IMR-90 (cell line): ENCODE data around the gene ANK3. TPM values are rescaled to one million over a fixed set of nuclear protein-coding genes. Genes with fewer than 3 reads are reported as not detected.

Source experiments
- ATAC-seq: fragments of 200-7000 bp; cut with Tn5 transposase; 2 replicates; pipeline ENCODE4 v1.9.1; 2020; ENCODE audit warnings: low read depth, mild to moderate bottlenecking, moderate library complexity
- BruUV-seq: library from RNA; stranded (reverse); fragments of 400-500 nt; replicated peaks from 2 replicates; lab custom pipeline; 2021; lab: Mats Ljungman, UMichigan
- CTCF ChIA-PET: fragments of 300-600 bp; formaldehyde crosslinking; extraction: SDS; loops from one replicate; lab custom pipeline; 2021; ENCODE audit warnings: antibody characterized with exemption; lab: Yijun Ruan, JAX
- POLR2A ChIA-PET: fragments of 300-600 bp; sonication (Branson Sonifier 250); formaldehyde crosslinking; loops from one replicate; lab custom pipeline; 2022; ENCODE audit warnings: antibody characterized with exemption; ENCODE audit not compliant: unreplicated experiment; lab: Charles Lee
- DNase-seq: peaks from one replicate; pipeline ENCODE4 v3.0.0; 2013
- H2AFZ ChIP-seq: replicated peaks from 2 replicates; pipeline ENCODE3; 2013; ENCODE audit warnings: low read length, mild to moderate bottlenecking; ENCODE audit not compliant: poor library complexity
- H2AK5ac ChIP-seq: 2 replicates; pipeline ENCODE4 v1.6.1; 2013; ENCODE audit warnings: low read depth, low read length, inconsistent platforms
- H2AK9ac ChIP-seq: replicated peaks from 2 replicates; pipeline ENCODE3; 2013; ENCODE audit warnings: mild to moderate bottlenecking, low read depth, low read length, moderate library complexity; ENCODE audit not compliant: poor library complexity
- H2BK120ac ChIP-seq: 2 replicates; pipeline ENCODE4 v1.6.1; 2013; ENCODE audit warnings: low read depth, low read length, inconsistent platforms
- H2BK15ac ChIP-seq: 3 replicates; pipeline ENCODE4 v1.6.1; 2013; ENCODE audit warnings: low read depth, low read length, inconsistent platforms
- H2BK20ac ChIP-seq: 2 replicates; pipeline ENCODE4 v1.6.1; 2013; ENCODE audit warnings: low read depth, mild to moderate bottlenecking, inconsistent platforms, low read length, moderate library complexity
- H2BK5ac ChIP-seq: 2 replicates; pipeline ENCODE4 v1.6.1; 2013; ENCODE audit warnings: mild to moderate bottlenecking, low read depth, low read length, inconsistent platforms; ENCODE audit not compliant: poor library complexity, severe bottlenecking
- H3K14ac ChIP-seq: replicated peaks from 2 replicates; pipeline ENCODE4 v1.6.1; 2013; ENCODE audit warnings: low read depth, low read length, inconsistent platforms
- H3K18ac ChIP-seq: 2 replicates; pipeline ENCODE4 v1.6.1; 2013; ENCODE audit warnings: low read depth, low read length, control low read depth
- H3K23ac ChIP-seq: 2 replicates; pipeline ENCODE4 v1.6.1; 2013; ENCODE audit warnings: low read depth, low read length, inconsistent platforms
- H3K27ac ChIP-seq: 2 replicates; pipeline ENCODE4 v1.5.1; 2013; ENCODE audit warnings: mild to moderate bottlenecking, control low read depth, low read length; ENCODE audit not compliant: insufficient read depth
- H3K27me3 ChIP-seq: 2 replicates; pipeline ENCODE4 v1.6.1; 2013; ENCODE audit warnings: low read length; ENCODE audit not compliant: control insufficient read depth, insufficient read depth
- H3K36me3 ChIP-seq: 2 replicates; pipeline ENCODE4 v1.6.1; 2013; ENCODE audit warnings: low read length, mixed read lengths; ENCODE audit not compliant: control insufficient read depth, insufficient read depth
- H3K4ac ChIP-seq: 2 replicates; pipeline ENCODE4 v1.6.1; 2013; ENCODE audit warnings: low read depth, low read length, inconsistent platforms
- H3K4me1 ChIP-seq: 2 replicates; pipeline ENCODE4 v1.6.1; 2013; ENCODE audit warnings: low read length, mixed read lengths; ENCODE audit not compliant: control insufficient read depth, insufficient read depth
- H3K4me2 ChIP-seq: 2 replicates; pipeline ENCODE4 v1.6.1; 2013; ENCODE audit warnings: low read depth, mild to moderate bottlenecking, control low read depth, low read length, moderate library complexity
- H3K4me3 ChIP-seq: 2 replicates; pipeline ENCODE4 v1.5.1; 2013; ENCODE audit warnings: low read depth, mild to moderate bottlenecking, control low read depth, low read length, moderate library complexity; ENCODE audit not compliant: insufficient read depth
- H3K56ac ChIP-seq: 2 replicates; pipeline ENCODE4 v1.6.1; 2013; ENCODE audit warnings: low read length, inconsistent platforms; ENCODE audit not compliant: insufficient read depth; ENCODE audit errors: extremely low read depth
- H3K79me1 ChIP-seq, 2 experiments: 2 replicates each; pipeline ENCODE4 v1.6.1; 2013; ENCODE audit warnings: low read length in 2 of 2, inconsistent platforms in 1 of 2, low read depth in 1 of 2
- H3K9ac ChIP-seq: 2 replicates; pipeline ENCODE4 v1.6.1; 2013; ENCODE audit warnings: low read depth, low read length, control low read depth
- H3K9me1 ChIP-seq: 2 replicates; pipeline ENCODE4 v1.6.1; 2013; ENCODE audit warnings: low read length, inconsistent platforms; ENCODE audit not compliant: insufficient read depth
- H3K9me3 ChIP-seq: 2 replicates; pipeline ENCODE4 v1.6.1; 2013; ENCODE audit warnings: low read length; ENCODE audit not compliant: control insufficient read depth, insufficient read depth
- H4K20me1 ChIP-seq: 2 replicates; pipeline ENCODE4 v1.6.1; 2013; ENCODE audit warnings: low read length, inconsistent platforms; ENCODE audit not compliant: insufficient read depth
- H4K5ac ChIP-seq: 2 replicates; pipeline ENCODE4 v1.6.1; 2013; ENCODE audit warnings: mild to moderate bottlenecking, low read depth, low read length, control low read depth
- H4K8ac ChIP-seq, 2 experiments: 2 replicates each; pipeline ENCODE4 v1.6.1; 2013; ENCODE audit warnings: low read depth in 2 of 2, low read length in 2 of 2, control low read depth in 1 of 2, inconsistent platforms in 1 of 2
- H4K91ac ChIP-seq: 2 replicates; pipeline ENCODE4 v1.6.1; 2013; ENCODE audit warnings: low read depth, low read length, inconsistent platforms; ENCODE audit not compliant: insufficient read depth
- BHLHE40 ChIP-seq: fragments of 150-350 bp; IDR thresholded peaks from 2 replicates; pipeline ENCODE4 v1.6.1; 2016; ENCODE audit warnings: mild to moderate bottlenecking, low read depth, low read length
- CEBPB ChIP-seq: IDR thresholded peaks from 2 replicates; pipeline ENCODE4 v1.6.1; 2012; ENCODE audit warnings: low read depth, low read length, improper control_type of control experiment
- CHD1 ChIP-seq: IDR thresholded peaks from 2 replicates; pipeline ENCODE4 v1.6.1; 2012; ENCODE audit warnings: low read depth, low read length, improper control_type of control experiment
- ELK1 ChIP-seq: fragments of 150-350 bp; IDR thresholded peaks from 2 replicates; pipeline ENCODE4 v1.6.1; 2016; ENCODE audit warnings: low read depth, mild to moderate bottlenecking, low read length, moderate library complexity, borderline replicate concordance
- FOS ChIP-seq: fragments of 150-350 bp; IDR thresholded peaks from 2 replicates; pipeline ENCODE4 v1.6.1; 2016; ENCODE audit warnings: low read depth, low read length
- MAFK ChIP-seq: IDR thresholded peaks from 2 replicates; pipeline ENCODE4 v1.6.1; 2012; ENCODE audit warnings: low read depth, low read length, improper control_type of control experiment
- MAZ ChIP-seq: IDR thresholded peaks from 2 replicates; pipeline ENCODE4 v1.6.1; 2012; ENCODE audit warnings: low read depth, mild to moderate bottlenecking, low read length, improper control_type of control experiment, moderate library complexity, borderline replicate concordance
- MXI1 ChIP-seq: IDR thresholded peaks from 2 replicates; pipeline ENCODE4 v1.6.1; 2012; ENCODE audit warnings: low read depth, mild to moderate bottlenecking, low read length, moderate library complexity, borderline replicate concordance
- NFE2L2 ChIP-seq: fragments of 150-350 bp; IDR thresholded peaks from 2 replicates; pipeline ENCODE4 v1.6.1; 2016; ENCODE audit warnings: low read depth, mild to moderate bottlenecking, low read length
- POLR2A ChIP-seq: IDR thresholded peaks from 2 replicates; pipeline ENCODE4 v1.6.1; 2012; ENCODE audit warnings: mild to moderate bottlenecking, low read depth, low read length
- RAD21 ChIP-seq: IDR thresholded peaks from 2 replicates; pipeline ENCODE4 v1.6.1; 2012; ENCODE audit warnings: low read length, improper control_type of control experiment
- RCOR1 ChIP-seq: IDR thresholded peaks from 2 replicates; pipeline ENCODE4 v1.6.1; 2012; ENCODE audit warnings: mild to moderate bottlenecking, low read length, improper control_type of control experiment; ENCODE audit not compliant: insufficient replicate concordance
- RFX5 ChIP-seq: IDR thresholded peaks from 2 replicates; pipeline ENCODE4 v1.8.0; 2012; ENCODE audit warnings: low read depth, mild to moderate bottlenecking, low read length, moderate library complexity
- SMC3 ChIP-seq: fragments of 150-350 bp; IDR thresholded peaks from 2 replicates; pipeline ENCODE4 v1.6.1; 2016; ENCODE audit warnings: low read depth, mild to moderate bottlenecking, antibody characterized with exemption, low read length, moderate library complexity
- WGBS, 2 experiments: methylation state at CpG; one replicate each; pipeline versions ENCODE4 v1.1.5 to v1.1.7; 2013; ENCODE audit warnings: missing lambda C conversion rate in 2 of 2; ENCODE audit not compliant: insufficient read length in 1 of 2; ENCODE audit errors: extremely low coverage in 2 of 2; 5-methylcytosine and 5-hydroxymethylcytosine counted together
- dilution Hi-C: fragments of 300-500 bp; cut with HindIII; formaldehyde crosslinking; loops from one replicate; pipeline ENCODE4 v1.14.3; 2018; ENCODE audit warnings: low sequenced_read_pairs; ENCODE audit not compliant: unreplicated experiment
- in situ Hi-C: fragments of 300-500 bp; cut with MboI; formaldehyde crosslinking; loops from 3 replicates; pipeline ENCODE4 v1.14.3; 2019; ENCODE audit warnings: low sequenced_read_pairs, inconsistent platforms, mixed read lengths
- intact Hi-C: fragments of 100-400 bp; cut with micrococcal nuclease; formaldehyde crosslinking; loops from 2 replicates; pipeline ENCODE4 v1.10.0; 2022
- polyA plus RNA-seq, 3 experiments: library from polyadenylated mRNA; depleted of rRNA; stranded (reverse); fragments of >200 nt; gene quantifications; 2 replicates each; pipeline ENCODE4 v1.2.3, GENCODE V29; 2012; ENCODE audit warnings: low replicate concordance in 1 of 3
- total RNA-seq: library from RNA; depleted of rRNA; stranded (reverse); fragments of >200 nt; gene quantifications from 2 replicates; pipeline ENCODE4 v1.2.3, GENCODE V29; 2012

ANK3 gene
- total and polyA plus RNA-seq, 2 of the 4 experiments (the other 2 are of a cell fraction): 0.63 to 1.8 TPM

DNA sequence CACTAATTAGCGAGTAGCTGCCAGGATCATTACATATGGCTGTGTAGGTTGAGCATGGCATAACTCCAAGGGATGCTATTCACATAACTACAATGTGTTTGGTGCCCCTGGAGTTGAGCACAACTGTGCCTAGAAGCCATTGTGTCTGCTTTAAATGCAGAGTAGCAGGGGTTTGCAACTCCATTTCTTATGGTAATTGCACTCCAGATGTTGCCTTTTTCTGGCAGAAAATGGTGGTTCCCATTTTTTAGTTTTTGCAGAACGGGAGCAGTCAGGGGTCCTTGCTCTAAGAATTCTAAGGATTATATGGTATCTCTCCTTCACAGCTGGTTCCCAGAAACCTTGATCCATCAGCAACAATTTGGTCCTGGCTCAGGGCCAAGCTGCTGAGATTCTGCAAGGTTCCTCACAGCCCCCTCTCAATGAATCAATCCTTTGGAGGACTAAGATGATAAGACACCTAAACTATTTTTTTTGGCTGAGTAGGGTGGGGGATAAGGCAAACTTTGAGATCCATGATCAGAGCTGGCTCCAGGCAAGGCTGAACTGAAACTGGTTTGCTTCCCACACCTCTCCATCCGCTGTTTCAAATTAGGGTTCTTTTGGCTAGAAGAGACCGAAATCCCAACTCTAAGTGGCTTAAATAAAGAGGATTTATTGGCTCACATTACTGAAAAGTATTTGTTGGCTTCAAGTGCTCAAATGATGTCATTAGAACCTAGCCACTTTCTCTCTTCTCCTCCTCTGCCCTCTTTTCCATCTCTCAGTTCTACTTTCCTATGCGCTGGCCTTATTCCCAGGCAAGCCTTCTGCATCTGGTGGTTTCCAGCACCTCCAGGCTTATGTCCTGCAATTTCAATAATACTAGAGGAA, 385.8 kb downstream of the ANK3 start (continued):
- TF ChIP-seq ELK1: no peak

GRCh38 chr10:60000747-60001146, 388.9 kb downstream of the ANK3 start:
- POLR2A ChIA-PET: no interaction called here
- Histone ChIP-seq H4K8ac (no peak overlapping the region), H3K79me1 (no peaks in the 10 kb centered on the region), H2BK20ac (no peak overlapping the region), H3K9me3 (no peaks in the 10 kb centered on the region), H3K9me1 (no peaks in the 10 kb centered on the region), H3K56ac (no peak overlapping the region), H3K4me3 (no peak overlapping the region), H4K5ac (no peak overlapping the region), H2AFZ (no peak overlapping the region), H3K27ac (no peak overlapping the region), H3K18ac (no peak overlapping the region), H2BK15ac (no peak overlapping the region), H4K91ac (no peak overlapping the region), H2AK5ac (no peak overlapping the region), H2AK9ac (no peak overlapping the region), H4K20me1 (no peaks in the 10 kb centered on the region), H2BK5ac (no peak overlapping the region), H3K23ac (no peak overlapping the region), H2BK120ac (no peak overlapping the region), H3K36me3 (no peaks in the 10 kb centered on the region), H3K4me2 (no peak overlapping the region), H3K4ac (no peak overlapping the region), H3K4me1 (no peaks in the 10 kb centered on the region), H3K27me3 (no peaks in the 10 kb centered on the region), H3K9ac (no peak overlapping the region), H3K14ac (no peak overlapping the region)
- no TSS peak for BruUV-seq
- WGBS, 2 experiments: no CpG with 5 or more reads among the region's 3 CpGs
- in situ Hi-C loops: no loop called here
- CTCF ChIA-PET: no interaction called here
- dilution Hi-C loops: no loop called here
- ATAC-seq (no peak), DNase-seq (no peak)
- intact Hi-C loops: no loop called here
- TF ChIP-seq POLR2A (no peak), NFE2L2 (no peak), RFX5 (no peak), CHD1 (no peak), ELK1 (no peak), MAFK (no peak), CEBPB (no peak), RCOR1 (no peak), FOS (no peak), BHLHE40 (no peak), SMC3 (no peak), MXI1 (no peak), MAZ (no peak), RAD21 (no peak)
